Mucosa of descending colon (tissue), 3 donors: ENCODE results near the gene GTPBP1. TPM values are rescaled to one million over a fixed set of nuclear protein-coding genes. Genes with fewer than 3 reads are reported as not detected.

Experiments used
- ATAC-seq: fragments of 200-7000 bp; cut with Tn5 transposase; one replicate; pipeline ENCODE4 v1.9.1; 2020; ENCODE audit warnings: mild to moderate bottlenecking, moderate library complexity
- DNase-seq, 3 donors: peaks; one replicate each; pipeline ENCODE4 v3.0.0-alpha.2; 2020
- H3K36me3 ChIP-seq: fragments of 200-600 bp; one replicate; pipeline ENCODE4 v1.8.0; 2021; ENCODE audit warnings: low read depth, mild to moderate bottlenecking
- H3K4me1 ChIP-seq: fragments of 200-600 bp; one replicate; pipeline ENCODE4 v1.8.0; 2021; ENCODE audit warnings: low read depth, mild to moderate bottlenecking
- H3K4me3 ChIP-seq: fragments of 200-600 bp; one replicate; pipeline ENCODE4 v1.8.0; 2021; ENCODE audit warnings: mild to moderate bottlenecking
- H3K9me3 ChIP-seq: fragments of 200-600 bp; one replicate; pipeline ENCODE4 v1.8.0; 2021; ENCODE audit warnings: mild to moderate bottlenecking
- CTCF ChIP-seq: fragments of 200-600 bp; IDR thresholded peaks from one replicate; pipeline ENCODE4 v1.8.0; 2022; ENCODE audit warnings: antibody characterized with exemption, mild to moderate bottlenecking
- intact Hi-C, 2 donors: fragments of 100-400 bp; cut with DNase I in 1 of 2; cut with micrococcal nuclease in 1 of 2; formaldehyde crosslinking; loops; one replicate each; pipeline versions ENCODE4 v1.11.0 to v1.11.1; 2022; cut with DNase I, micrococcal nuclease
- total RNA-seq, 3 donors: library from RNA; stranded (reverse); fragmentation: NEBNext Ultra II Directional in 2 of 3; extraction: Animal tissue kit (Norgen Biotek cat#: 25700) in 2 of 3; gene quantifications; one replicate each; pipeline versions ENCODE4 v1.2.1 to v1.2.4, GENCODE V29; 2021 to 2023
- donor health status: DM: no; HTN: no; CAD: no; lungs with moderate emphysema.
- donor health status: DM: no; HTN: no; CAD: no.
- donor health status: DM: no; HTN: yes; CAD: no.

Gene GTPBP1
- total RNA-seq, 3 donors from 2014 or later: 73.1 to 96.8 (median 76.8) TPM

- intact Hi-C loops: no loop called here
- Histone ChIP-seq H3K4me1 (peaks cover 6% of the 10 kb centered on the region), H3K4me3 (no peak overlapping the region), H3K36me3 (no peaks in the 10 kb centered on the region), H3K9me3 (no peaks in the 10 kb centered on the region)
- ATAC-seq: no peak
- no peak for TF ChIP-seq CTCF
- DNase-seq: no peak
Observed at GRCh38 chr22:38759005-38759404, 53.3 kb downstream of the GTPBP1 start.

- intact Hi-C loops: no loop called here
- no peak for TF ChIP-seq CTCF
- ATAC-seq (no peak), DNase-seq (no peak)
- H3K4me1 ChIP-seq: no peaks in the 10 kb centered on the region
- H3K4me3 ChIP-seq: no peak overlapping the region
- no peaks in the 10 kb centered on the region for H3K9me3 ChIP-seq
- no peaks in the 10 kb centered on the region for H3K36me3 ChIP-seq
Observed at GRCh38 chr22:38760477-38761201, 54.9 kb downstream of the GTPBP1 start.

GRCh38 chr22:38761202-38762162 lies 55.7 kb downstream of the GTPBP1 start:
- Histone ChIP-seq H3K36me3 (no peaks in the 10 kb centered on the region), H3K4me3 (no peak overlapping the region), H3K4me1 (no peaks in the 10 kb centered on the region), H3K9me3 (no peaks in the 10 kb centered on the region)
- no peak for TF ChIP-seq CTCF
- ATAC-seq (no peak), DNase-seq (no peak)
- intact Hi-C loops: no loop called here

GRCh38 chr22:38762551-38762983 lies 56.8 kb downstream of the GTPBP1 start:
- TF ChIP-seq CTCF: no peak
- no peak overlapping the region for H3K4me3 ChIP-seq
- no peaks in the 10 kb centered on the region for H3K36me3 ChIP-seq
- no peak for ATAC-seq
- H3K4me1 ChIP-seq: no peaks in the 10 kb centered on the region
- no peaks in the 10 kb centered on the region for H3K9me3 ChIP-seq
- DNase-seq: no peak
- intact Hi-C loops: no loop called here

GRCh38 chr22:38766076-38766777 lies 60.5 kb downstream of the GTPBP1 start:
- no peak overlapping the region for H3K4me3 ChIP-seq
- intact Hi-C loops: no loop called here
- no peak for TF ChIP-seq CTCF
- H3K9me3 ChIP-seq: no peaks in the 10 kb centered on the region
- ATAC-seq: peak; percentile 86
- peak; percentile 71 to 80 (median 77) for DNase-seq
- no peaks in the 10 kb centered on the region for H3K4me1 ChIP-seq
- H3K36me3 ChIP-seq: no peaks in the 10 kb centered on the region
